Stimulated activated naive CD4-positive, alpha-beta T cell (primary cell): ENCODE data around the gene TMEM131L.
"Not testable (repeated sequence)": the region's sequence is repeated elsewhere in the genome, so short reads cannot be mapped to it uniquely, and the experiment has no call there.

ENCODE experiments used
- DNase-seq, 6 experiments: peaks; one replicate each; lab custom pipeline; 2025; lab: John Stamatoyannopoulos, UW

The TMEM131L gene

GRCh38 chr4:153448003-153448731 lies 18.0 kb upstream of the TMEM131L start:
- no peak for DNase-seq

- DNase-seq, result no peak
Observed at GRCh38 chr4:153449338-153449737, 16.8 kb upstream of the TMEM131L start.

GRCh38 chr4:153450544-153450917 lies 15.6 kb upstream of the TMEM131L start:
- DNase-seq, result peak in 1 of 6 experiments; percentile 21

GRCh38 chr4:153451145-153451544 lies 15.0 kb upstream of the TMEM131L start:
- DNase-seq, result not testable (repeated sequence)

- DNase-seq, result no peak
Observed at GRCh38 chr4:153451911-153452657, 14.1 kb upstream of the TMEM131L start.

GRCh38 chr4:153452658-153453378 lies 13.3 kb upstream of the TMEM131L start:
- no peak for DNase-seq

GRCh38 chr4:153453402-153453801 lies 12.8 kb upstream of the TMEM131L start:
- DNase-seq, result no peak

GRCh38 chr4:153458969-153459368 lies 7.2 kb upstream of the TMEM131L start:
- DNase-seq, result no peak

GRCh38 chr4:153461549-153461948 lies 4.6 kb upstream of the TMEM131L start:
- DNase-seq, result not testable (repeated sequence)

- DNase-seq, result no peak
Observed at GRCh38 chr4:153464068-153464467, 2.1 kb upstream of the TMEM131L start.

GRCh38 chr4:153465140-153465539 lies 1.0 kb upstream of the TMEM131L start:
- DNase-seq, result peak in 1 of 6 experiments; percentile 30

GRCh38 chr4:153465615-153466080 lies 512 bp upstream of the TMEM131L start:
- peak in 3 of 6 experiments; percentile 42 to 51 (median 48) for DNase-seq

GRCh38 chr4:153466949-153467896 lies 1.1 kb downstream of the TMEM131L start:
- peak; percentile 22 to 49 (median 27) for DNase-seq

- peak in 4 of 6 experiments; percentile 12 to 56 (median 26) for DNase-seq
Observed at GRCh38 chr4:153467897-153468262, 1.7 kb downstream of the TMEM131L start.

- DNase-seq, result peak in 5 of 6 experiments; percentile 8 to 40 (median 24)
Observed at GRCh38 chr4:153468587-153468986, 2.4 kb downstream of the TMEM131L start.

GRCh38 chr4:153469031-153469430 lies 2.9 kb downstream of the TMEM131L start:
- peak in 1 of 6 experiments; percentile 35 for DNase-seq

GRCh38 chr4:153471071-153471697 lies 5.0 kb downstream of the TMEM131L start:
- peak in 3 of 6 experiments; percentile 7 to 27 (median 10) for DNase-seq

- peak; percentile 30 to 66 (median 41) for DNase-seq
Observed at GRCh38 chr4:153471698-153472093, 5.5 kb downstream of the TMEM131L start.

- DNase-seq, result no peak
Observed at GRCh38 chr4:153472122-153473037, 6.2 kb downstream of the TMEM131L start.

GRCh38 chr4:153474251-153474650 lies 8.1 kb downstream of the TMEM131L start:
- DNase-seq, result no peak
